Mucosa of descending colon (tissue), 3 donors: ENCODE data around the gene PGAP1. TPM values are rescaled to one million over a fixed set of nuclear protein-coding genes. Genes with fewer than 3 reads are reported as not detected.

Source experiments
- ATAC-seq: fragments of 200-7000 bp; cut with Tn5 transposase; one replicate; pipeline ENCODE4 v1.9.1; 2020; ENCODE audit warnings: mild to moderate bottlenecking, moderate library complexity
- DNase-seq, 3 donors: peaks; one replicate each; pipeline ENCODE4 v3.0.0-alpha.2; 2020
- H3K36me3 ChIP-seq: fragments of 200-600 bp; one replicate; pipeline ENCODE4 v1.8.0; 2021; ENCODE audit warnings: low read depth, mild to moderate bottlenecking
- H3K4me1 ChIP-seq: fragments of 200-600 bp; one replicate; pipeline ENCODE4 v1.8.0; 2021; ENCODE audit warnings: low read depth, mild to moderate bottlenecking
- H3K4me3 ChIP-seq: fragments of 200-600 bp; one replicate; pipeline ENCODE4 v1.8.0; 2021; ENCODE audit warnings: mild to moderate bottlenecking
- H3K9me3 ChIP-seq: fragments of 200-600 bp; one replicate; pipeline ENCODE4 v1.8.0; 2021; ENCODE audit warnings: mild to moderate bottlenecking
- intact Hi-C, 2 donors: fragments of 100-400 bp; cut with DNase I in 1 of 2; cut with micrococcal nuclease in 1 of 2; formaldehyde crosslinking; loops; one replicate each; pipeline versions ENCODE4 v1.11.0 to v1.11.1; 2022; cut with DNase I, micrococcal nuclease
- total RNA-seq, 3 donors: library from RNA; stranded (reverse); fragmentation: NEBNext Ultra II Directional in 2 of 3; extraction: Animal tissue kit (Norgen Biotek cat#: 25700) in 2 of 3; gene quantifications; one replicate each; pipeline versions ENCODE4 v1.2.1 to v1.2.4, GENCODE V29; 2021 to 2023
- TF ChIP-seq, protein P1 (sequence below): fragments of 200-600 bp; IDR thresholded peaks from one replicate; pipeline ENCODE4 v1.8.0; 2022; ENCODE audit warnings: antibody characterized with exemption, mild to moderate bottlenecking
- donor health status: DM: no; HTN: no; CAD: no; lungs with moderate emphysema.
- donor health status: DM: no; HTN: no; CAD: no.
- donor health status: DM: no; HTN: yes; CAD: no.

PGAP1 gene
- total RNA-seq, 3 donors from 2014 or later = 14.0 to 22.1 (median 15.5) TPM

DNA sequence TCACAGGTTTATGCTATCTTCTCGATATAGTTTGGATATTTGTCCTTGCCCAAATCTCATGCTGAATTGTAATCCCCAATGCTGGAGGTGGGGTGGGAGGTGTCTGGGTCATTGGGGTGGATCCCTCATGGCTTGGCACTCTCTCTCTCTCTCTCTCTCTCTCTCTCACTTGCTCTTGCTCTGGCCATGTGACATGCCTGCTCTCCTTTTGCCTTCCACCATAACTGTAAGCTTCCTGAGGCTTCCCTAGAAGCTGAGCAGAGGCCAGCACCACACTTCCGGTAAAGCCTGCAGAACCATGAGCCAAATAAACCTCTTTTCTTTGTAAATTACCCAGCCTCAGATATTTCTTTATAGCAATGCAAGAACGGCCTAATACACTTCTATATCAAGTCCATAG is 41.3 kb upstream of the PGAP1 start:
- no peak overlapping the region for H3K4me3 ChIP-seq
- TF ChIP-seq, protein P1, sequence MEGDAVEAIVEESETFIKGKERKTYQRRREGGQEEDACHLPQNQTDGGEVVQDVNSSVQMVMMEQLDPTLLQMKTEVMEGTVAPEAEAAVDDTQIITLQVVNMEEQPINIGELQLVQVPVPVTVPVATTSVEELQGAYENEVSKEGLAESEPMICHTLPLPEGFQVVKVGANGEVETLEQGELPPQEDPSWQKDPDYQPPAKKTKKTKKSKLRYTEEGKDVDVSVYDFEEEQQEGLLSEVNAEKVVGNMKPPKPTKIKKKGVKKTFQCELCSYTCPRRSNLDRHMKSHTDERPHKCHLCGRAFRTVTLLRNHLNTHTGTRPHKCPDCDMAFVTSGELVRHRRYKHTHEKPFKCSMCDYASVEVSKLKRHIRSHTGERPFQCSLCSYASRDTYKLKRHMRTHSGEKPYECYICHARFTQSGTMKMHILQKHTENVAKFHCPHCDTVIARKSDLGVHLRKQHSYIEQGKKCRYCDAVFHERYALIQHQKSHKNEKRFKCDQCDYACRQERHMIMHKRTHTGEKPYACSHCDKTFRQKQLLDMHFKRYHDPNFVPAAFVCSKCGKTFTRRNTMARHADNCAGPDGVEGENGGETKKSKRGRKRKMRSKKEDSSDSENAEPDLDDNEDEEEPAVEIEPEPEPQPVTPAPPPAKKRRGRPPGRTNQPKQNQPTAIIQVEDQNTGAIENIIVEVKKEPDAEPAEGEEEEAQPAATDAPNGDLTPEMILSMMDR = no peak
- intact Hi-C loops = no loop called here
- H3K36me3 ChIP-seq = no peaks in the 10 kb centered on the region
- H3K9me3 ChIP-seq = no peaks in the 10 kb centered on the region
- peaks cover 2% of the 10 kb centered on the region for H3K4me1 ChIP-seq
- ATAC-seq (no peak), DNase-seq (no peak)

DNA sequence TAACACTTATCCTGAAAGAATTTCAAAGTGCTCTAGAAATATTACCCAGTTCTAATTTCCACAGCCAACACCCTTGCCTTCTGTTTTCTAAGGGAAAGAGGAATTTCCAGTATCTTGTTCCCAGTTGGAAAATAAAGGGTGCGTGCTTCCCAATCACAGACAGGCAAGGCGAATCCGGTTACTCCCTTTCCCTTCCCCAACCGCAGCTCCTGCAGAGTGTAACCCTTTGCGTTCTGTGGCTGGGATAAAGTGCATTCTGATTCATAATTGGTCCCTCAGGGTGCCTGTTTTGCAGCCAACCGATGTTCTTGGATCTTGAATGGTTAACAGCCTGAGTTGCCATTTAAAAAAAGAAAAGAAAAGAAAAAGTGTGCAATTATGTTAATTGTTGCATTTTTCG is 40.6 kb upstream of the PGAP1 start:
- ATAC-seq (peak; percentile 75), DNase-seq (peak in 1 of 3 donors; percentile 18)
- Histone ChIP-seq H3K36me3 (no peaks in the 10 kb centered on the region), H3K4me1 (peaks cover 2% of the 10 kb centered on the region), H3K4me3 (no peak overlapping the region), H3K9me3 (no peaks in the 10 kb centered on the region)
- TF ChIP-seq, protein P1 = no peak
- intact Hi-C loops = no loop called here

DNA sequence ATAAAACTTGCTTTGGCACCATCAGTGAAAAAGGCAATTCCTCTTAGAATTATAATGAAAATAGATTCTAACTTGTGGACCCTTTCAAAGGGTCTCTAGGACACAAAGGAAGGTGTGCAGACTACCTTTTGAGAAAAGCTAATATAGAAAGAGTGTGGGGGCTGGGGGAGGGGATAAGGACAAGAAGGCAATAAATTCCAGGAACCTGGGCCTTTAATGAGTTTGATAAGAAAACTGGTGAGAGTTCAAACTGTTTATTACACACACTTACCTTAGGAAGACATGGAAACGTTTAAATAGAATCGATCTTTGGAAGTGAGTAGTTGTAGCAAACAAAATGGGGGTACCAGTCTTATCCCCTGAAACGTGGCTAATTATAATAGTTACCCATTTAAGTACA is 39.6 kb upstream of the PGAP1 start:
- DNase-seq (peak in 1 of 3 donors; percentile 39), ATAC-seq (peak; percentile 86)
- Histone ChIP-seq H3K9me3 (no peaks in the 10 kb centered on the region), H3K4me1 (peaks cover 2% of the 10 kb centered on the region), H3K36me3 (no peaks in the 10 kb centered on the region), H3K4me3 (no peak overlapping the region)
- intact Hi-C loops = no loop called here
- TF ChIP-seq, protein P1 = no peak

DNA sequence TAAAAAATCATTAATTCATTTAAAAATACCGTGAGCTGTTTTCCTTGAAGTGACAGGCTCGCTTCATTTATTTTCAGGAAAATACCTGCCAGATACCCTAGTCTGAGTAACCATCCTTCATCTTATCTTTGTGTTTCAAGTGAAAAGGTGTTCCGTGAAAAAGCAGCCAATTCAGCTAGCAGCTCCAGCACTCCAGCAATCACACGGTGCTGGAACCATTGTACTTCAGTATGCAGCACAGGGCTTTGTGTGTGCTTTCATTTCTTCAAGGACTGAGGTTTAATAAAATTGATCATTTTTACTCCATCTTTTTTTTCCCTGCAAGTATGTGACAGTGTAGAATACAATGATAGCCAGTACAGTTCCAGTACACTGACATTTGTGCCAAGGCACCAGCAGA is 39.1 kb upstream of the PGAP1 start:
- Histone ChIP-seq H3K4me3 (no peak overlapping the region), H3K4me1 (peaks cover 2% of the 10 kb centered on the region), H3K36me3 (no peaks in the 10 kb centered on the region), H3K9me3 (no peaks in the 10 kb centered on the region)
- DNase-seq (peak in 1 of 3 donors; percentile 17), ATAC-seq (peak; percentile 45)
- intact Hi-C loops = no loop called here
- TF ChIP-seq, protein P1 = no peak

DNA sequence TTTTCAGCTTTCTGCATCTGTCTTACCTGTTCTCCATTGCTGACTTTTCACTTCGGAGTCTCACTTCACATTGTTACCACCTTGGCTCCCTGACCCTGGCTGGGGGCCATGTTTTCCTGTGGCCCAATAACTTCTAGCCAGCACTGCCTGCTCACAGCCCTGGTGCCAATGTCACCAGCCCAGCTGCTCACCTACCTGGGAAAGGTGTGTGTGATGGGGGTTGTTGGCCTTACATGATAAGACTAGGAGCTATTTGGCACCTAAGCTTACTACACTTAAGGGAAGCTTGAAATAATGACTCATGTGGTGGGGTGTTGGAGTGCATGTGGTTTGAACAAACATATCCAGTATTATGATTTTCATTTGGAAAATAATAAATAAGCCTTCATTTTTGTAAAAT is 37.5 kb upstream of the PGAP1 start:
- peaks cover 2% of the 10 kb centered on the region for H3K4me1 ChIP-seq
- H3K9me3 ChIP-seq = no peaks in the 10 kb centered on the region
- H3K4me3 ChIP-seq = no peak overlapping the region
- TF ChIP-seq, protein P1 = no peak
- DNase-seq (no peak), ATAC-seq (peak; percentile 43)
- intact Hi-C loops = loop anchor here in 1 of 2 donors (5.0 kb wide), 1 partner anchor 878 kb away; no protein-coding TSS in a partner anchor
- no peaks in the 10 kb centered on the region for H3K36me3 ChIP-seq

DNA sequence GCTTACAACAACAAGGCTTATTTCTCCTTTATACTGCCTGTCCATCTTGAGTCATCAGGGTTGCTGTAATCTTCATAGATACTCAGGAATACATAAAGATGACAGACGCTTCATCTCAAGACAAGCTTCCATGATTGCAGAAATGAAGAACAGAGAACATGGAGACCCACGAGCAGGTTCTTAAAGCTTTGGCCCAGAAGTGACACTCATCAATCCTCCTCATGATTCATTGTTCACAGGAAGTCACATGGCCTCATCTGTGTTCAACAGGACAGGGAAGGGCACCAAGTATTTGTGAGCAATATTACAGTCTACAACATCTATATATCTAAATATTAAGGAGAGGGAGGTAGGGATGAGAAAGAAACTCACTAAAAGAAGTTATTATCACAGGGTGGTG is 36.5 kb upstream of the PGAP1 start:
- intact Hi-C loops = loop anchor here in 1 of 2 donors (5.0 kb wide), 1 partner anchor 879 kb away; no protein-coding TSS in a partner anchor
- TF ChIP-seq, protein P1 = no peak
- DNase-seq = no peak
- Histone ChIP-seq H3K36me3 (no peaks in the 10 kb centered on the region), H3K9me3 (no peaks in the 10 kb centered on the region), H3K4me3 (no peak overlapping the region), H3K4me1 (peaks cover 2% of the 10 kb centered on the region)
- no peak for ATAC-seq
